Bronchial epithelial cell (primary cell): ENCODE data around the gene ISYNA1. TPM values are rescaled to one million over a fixed set of nuclear protein-coding genes. Genes with fewer than 3 reads are reported as not detected.
A peak's percentile ranks its signal among the peaks of the same experiment; 100 is the strongest.

Experiments used
- DNase-seq: peaks from one replicate; pipeline ENCODE4 v3.0.0-alpha.2; 2010; ENCODE audit warnings: low read depth
- FAIRE-seq: peaks from 2 replicates; lab custom pipeline; 2011; peaks lifted over from hg19 to GRCh38; lab: Jason Lieb, UNC
- H3K27me3 ChIP-seq: 2 replicates; pipeline ENCODE4 v1.5.1; 2011; ENCODE audit warnings: low read length; ENCODE audit not compliant: control insufficient read depth, insufficient read depth
- H3K36me3 ChIP-seq: 2 replicates; pipeline ENCODE4 v1.5.1; 2011; ENCODE audit warnings: low read length; ENCODE audit not compliant: control insufficient read depth, insufficient read depth
- H3K4me3 ChIP-seq: 2 replicates; pipeline ENCODE4 v1.5.1; 2011; ENCODE audit warnings: mild to moderate bottlenecking, low read depth, low read length, control low read depth
- CTCF ChIP-seq: IDR thresholded peaks from 2 replicates; pipeline ENCODE4 v1.5.1; 2011; ENCODE audit warnings: mild to moderate bottlenecking, moderate library complexity, low read length, control low read depth, inconsistent platforms; ENCODE audit not compliant: insufficient read depth, severe bottlenecking
- total RNA-seq: library from RNA; depleted of rRNA; stranded (reverse); fragments of >200 nt; gene quantifications from 2 replicates; pipeline ENCODE4 v1.2.1, GENCODE V29; 2014

ISYNA1 gene
- total RNA-seq, 1 donor from 2014 or later = 15.3 TPM

GRCh38 chr19:18418029-18418482, 19.9 kb downstream of the ISYNA1 start:
- DNase-seq (no peak), FAIRE-seq (no peak)
- Histone ChIP-seq H3K27me3 (no peaks in the 10 kb centered on the region), H3K36me3 (no peaks in the 10 kb centered on the region), H3K4me3 (peak overlapping the region; percentile 30)
- no peak for TF ChIP-seq CTCF

- FAIRE-seq (no peak), DNase-seq (no peak)
- H3K4me3 ChIP-seq = peak overlapping the region; percentile 30
- no peaks in the 10 kb centered on the region for H3K36me3 ChIP-seq
- TF ChIP-seq CTCF = no peak
- no peaks in the 10 kb centered on the region for H3K27me3 ChIP-seq
Observed at GRCh38 chr19:18417250-18418028, 20.5 kb downstream of the ISYNA1 start.

GRCh38 chr19:18416778-18417249, 21.1 kb downstream of the ISYNA1 start:
- DNase-seq (no peak), FAIRE-seq (no peak)
- Histone ChIP-seq H3K4me3 (peak overlapping the region; percentile 30), H3K27me3 (no peaks in the 10 kb centered on the region), H3K36me3 (no peaks in the 10 kb centered on the region)
- TF ChIP-seq CTCF = no peak

GRCh38 chr19:18415178-18415867, 22.6 kb downstream of the ISYNA1 start:
- Histone ChIP-seq H3K36me3 (no peaks in the 10 kb centered on the region), H3K27me3 (no peaks in the 10 kb centered on the region), H3K4me3 (no peak overlapping the region)
- TF ChIP-seq CTCF = no peak
- no peak for DNase-seq
- no peak for FAIRE-seq

GRCh38 chr19:18414504-18415177, 23.3 kb downstream of the ISYNA1 start:
- H3K4me3 ChIP-seq = no peak overlapping the region
- TF ChIP-seq CTCF = no peak
- DNase-seq = no peak
- no peaks in the 10 kb centered on the region for H3K27me3 ChIP-seq
- no peak for FAIRE-seq
- H3K36me3 ChIP-seq = no peaks in the 10 kb centered on the region
